Activated T-helper 1 cell treated with anti-CD3 and anti-CD28 coated beads, Interleukin-12 subunit alpha, Interleukin-12 subunit beta, Interleukin-2, Interleukin-4 antibody, amounts not matched to agents 30 ng/mL and 10 ng/mL and 1 ng/mL, durations not matched to agents 14 hours and 24 hours and 36 hours (primary cell): ENCODE measurements around the gene DLL4. TPM values are rescaled to one million over a fixed set of nuclear protein-coding genes. Genes with fewer than 3 reads are reported as not detected.

Experiments
- DNase-seq: peaks from one replicate; pipeline ENCODE4 v3.0.0; 2021; ENCODE audit warnings: low spot score
- H3K27ac Mint-ChIP-seq: one replicate; pipeline ENCODE4 v1.8.0; 2021; ENCODE audit warnings: mild to moderate bottlenecking, mixed read lengths
- H3K27me3 Mint-ChIP-seq: one replicate; pipeline ENCODE4 v1.8.0; 2022; ENCODE audit warnings: mild to moderate bottlenecking, moderate library complexity, mixed read lengths; ENCODE audit not compliant: insufficient read depth
- H3K36me3 Mint-ChIP-seq: one replicate; pipeline ENCODE4 v1.8.0; 2021; ENCODE audit warnings: low read depth, mixed read lengths
- H3K4me1 Mint-ChIP-seq: one replicate; pipeline ENCODE4 v1.8.0; 2021; ENCODE audit warnings: low read depth, mixed read lengths
- H3K4me3 Mint-ChIP-seq: one replicate; pipeline ENCODE4 v1.8.0; 2021; ENCODE audit warnings: mild to moderate bottlenecking, moderate library complexity, mixed read lengths
- H3K9me3 Mint-ChIP-seq: one replicate; pipeline ENCODE4 v1.8.0; 2021; ENCODE audit warnings: mixed read lengths
- intact Hi-C: fragments of 100-400 bp; cut with micrococcal nuclease; formaldehyde crosslinking; loops from one replicate; pipeline ENCODE4 v1.15.1; 2024
- total RNA-seq: library from RNA; stranded (reverse); gene quantifications from 2 replicates; pipeline ENCODE4 v1.2.3, GENCODE V29; 2022

DLL4 gene
- total RNA-seq, 1 donor from 2014 or later = 0.36 TPM

DNA sequence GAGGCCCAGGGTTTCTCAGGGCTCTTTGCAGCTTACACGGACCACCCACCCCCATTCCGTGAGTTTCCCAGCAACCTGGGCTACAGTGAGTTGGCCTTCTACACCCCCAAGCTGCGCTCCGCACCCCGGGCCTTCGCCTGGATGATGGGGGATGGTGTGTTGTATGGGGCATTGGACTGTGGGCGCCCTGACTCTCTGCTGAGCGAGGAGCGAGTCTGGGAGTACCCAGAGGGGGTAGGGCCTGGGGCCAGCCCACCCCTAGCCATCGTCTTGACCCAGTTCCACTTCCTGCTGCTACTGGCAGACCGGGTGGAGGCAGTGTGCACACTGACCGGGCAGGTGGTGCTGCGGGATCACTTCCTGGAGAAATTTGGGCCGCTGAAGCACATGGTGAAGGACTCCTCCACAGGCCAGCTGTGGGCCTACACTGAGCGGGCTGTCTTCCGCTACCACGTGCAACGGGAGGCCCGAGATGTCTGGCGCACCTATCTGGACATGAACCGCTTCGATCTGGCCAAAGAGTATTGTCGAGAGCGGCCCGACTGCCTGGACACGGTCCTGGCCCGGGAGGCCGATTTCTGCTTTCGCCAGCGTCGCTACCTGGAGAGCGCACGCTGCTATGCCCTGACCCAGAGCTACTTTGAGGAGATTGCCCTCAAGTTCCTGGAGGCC is 29.5 kb upstream of the DLL4 start:
- no peak for DNase-seq
- intact Hi-C loops = no loop called here
- H3K27ac Mint-ChIP-seq = no peak overlapping the region
- peaks cover 34% of the 10 kb centered on the region for H3K36me3 Mint-ChIP-seq
- H3K4me3 Mint-ChIP-seq = no peak overlapping the region
- no peaks in the 10 kb centered on the region for H3K27me3 Mint-ChIP-seq
- peaks cover 36% of the 10 kb centered on the region for H3K4me1 Mint-ChIP-seq
- H3K9me3 Mint-ChIP-seq = no peaks in the 10 kb centered on the region

DNA sequence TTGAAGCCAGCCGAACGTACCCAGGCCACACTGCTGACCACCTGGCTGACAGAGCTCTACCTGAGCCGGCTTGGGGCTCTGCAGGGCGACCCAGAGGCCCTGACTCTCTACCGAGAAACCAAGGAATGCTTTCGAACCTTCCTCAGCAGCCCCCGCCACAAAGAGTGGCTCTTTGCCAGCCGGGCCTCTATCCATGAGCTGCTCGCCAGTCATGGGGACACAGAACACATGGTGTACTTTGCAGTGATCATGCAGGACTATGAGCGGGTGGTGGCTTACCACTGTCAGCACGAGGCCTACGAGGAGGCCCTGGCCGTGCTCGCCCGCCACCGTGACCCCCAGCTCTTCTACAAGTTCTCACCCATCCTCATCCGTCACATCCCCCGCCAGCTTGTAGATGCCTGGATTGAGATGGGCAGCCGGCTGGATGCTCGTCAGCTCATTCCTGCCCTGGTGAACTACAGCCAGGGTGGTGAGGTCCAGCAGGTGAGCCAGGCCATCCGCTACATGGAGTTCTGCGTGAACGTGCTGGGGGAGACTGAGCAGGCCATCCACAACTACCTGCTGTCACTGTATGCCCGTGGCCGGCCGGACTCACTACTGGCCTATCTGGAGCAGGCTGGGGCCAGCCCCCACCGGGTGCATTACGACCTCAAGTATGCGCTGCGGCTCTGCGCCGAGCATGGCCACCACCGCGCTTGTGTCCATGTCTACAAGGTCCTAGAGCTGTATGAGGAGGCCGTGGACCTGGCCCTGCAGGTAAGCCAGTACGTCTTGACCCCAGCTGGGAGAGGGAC is 28.7 kb upstream of the DLL4 start:
- DNase-seq = no peak
- Mint-ChIP-seq H3K4me3 (no peak overlapping the region), H3K9me3 (no peaks in the 10 kb centered on the region), H3K4me1 (peaks cover 29% of the 10 kb centered on the region), H3K27ac (no peak overlapping the region), H3K27me3 (no peaks in the 10 kb centered on the region), H3K36me3 (peaks cover 35% of the 10 kb centered on the region)
- intact Hi-C loops = no loop called here

DNA sequence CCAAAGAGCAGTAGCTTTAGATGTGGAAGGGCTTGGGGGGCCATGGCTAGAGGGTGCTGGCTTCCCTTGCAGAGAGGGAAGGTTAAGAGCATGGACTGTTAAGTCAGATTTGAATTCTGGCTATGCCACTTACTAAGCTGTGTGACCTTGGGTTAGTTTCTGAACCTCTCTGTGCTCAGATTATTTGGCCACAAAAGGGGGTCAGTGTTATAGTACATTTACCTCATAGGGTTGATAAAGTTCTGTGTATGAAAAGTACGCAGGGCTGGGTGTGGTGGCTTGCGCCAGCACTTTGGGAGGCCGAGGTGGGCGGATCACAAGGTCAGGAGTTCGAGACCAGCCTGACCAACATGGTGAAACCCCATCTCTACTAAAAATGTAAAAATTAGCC is 28.1 kb upstream of the DLL4 start:
- intact Hi-C loops = no loop called here
- H3K27me3 Mint-ChIP-seq = no peaks in the 10 kb centered on the region
- no peak for DNase-seq

DNA sequence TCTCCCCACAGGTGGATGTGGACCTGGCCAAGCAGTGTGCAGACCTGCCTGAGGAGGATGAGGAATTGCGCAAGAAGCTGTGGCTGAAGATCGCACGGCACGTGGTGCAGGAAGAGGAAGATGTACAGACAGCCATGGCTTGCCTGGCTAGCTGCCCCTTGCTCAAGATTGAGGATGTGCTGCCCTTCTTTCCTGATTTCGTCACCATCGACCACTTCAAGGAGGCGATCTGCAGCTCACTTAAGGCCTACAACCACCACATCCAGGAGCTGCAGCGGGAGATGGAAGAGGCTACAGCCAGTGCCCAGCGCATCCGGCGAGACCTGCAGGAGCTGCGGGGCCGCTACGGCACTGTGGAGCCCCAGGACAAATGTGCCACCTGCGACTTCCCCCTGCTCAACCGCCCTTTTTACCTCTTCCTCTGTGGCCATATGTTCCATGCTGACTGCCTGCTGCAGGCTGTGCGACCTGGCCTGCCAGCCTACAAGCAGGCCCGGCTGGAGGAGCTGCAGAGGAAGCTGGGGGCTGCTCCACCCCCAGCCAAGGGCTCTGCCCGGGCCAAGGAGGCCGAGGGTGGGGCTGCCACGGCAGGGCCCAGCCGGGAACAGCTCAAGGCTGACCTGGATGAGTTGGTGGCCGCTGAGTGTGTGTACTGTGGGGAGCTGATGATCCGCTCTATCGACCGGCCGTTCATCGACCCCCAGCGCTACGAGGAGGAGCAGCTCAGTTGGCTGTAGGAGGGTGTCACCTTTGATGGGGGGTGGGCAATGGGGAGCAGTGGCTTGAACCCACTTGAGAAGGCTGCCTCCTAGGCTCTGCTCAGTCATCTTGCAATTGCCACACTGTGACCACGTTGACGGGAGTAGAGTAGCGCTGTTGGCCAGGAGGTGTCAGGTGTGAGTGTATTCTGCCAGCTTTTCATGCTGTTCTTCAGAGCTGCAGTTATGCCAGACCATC is 26.3 kb upstream of the DLL4 start:
- no peak for DNase-seq
- H3K36me3 Mint-ChIP-seq = peaks cover 28% of the 10 kb centered on the region
- H3K27ac Mint-ChIP-seq = no peak overlapping the region
- H3K9me3 Mint-ChIP-seq = no peaks in the 10 kb centered on the region
- intact Hi-C loops = no loop called here
- no peaks in the 10 kb centered on the region for H3K27me3 Mint-ChIP-seq
- H3K4me1 Mint-ChIP-seq = peaks cover 27% of the 10 kb centered on the region
- no peak overlapping the region for H3K4me3 Mint-ChIP-seq

More for the DNA sequence above, 28.1 kb upstream of the DLL4 start:
- no peak overlapping the region for H3K27ac Mint-ChIP-seq
- H3K36me3 Mint-ChIP-seq = peaks cover 33% of the 10 kb centered on the region
- H3K4me3 Mint-ChIP-seq = no peak overlapping the region
- H3K4me1 Mint-ChIP-seq = peaks cover 23% of the 10 kb centered on the region
- H3K9me3 Mint-ChIP-seq = no peaks in the 10 kb centered on the region

DNA sequence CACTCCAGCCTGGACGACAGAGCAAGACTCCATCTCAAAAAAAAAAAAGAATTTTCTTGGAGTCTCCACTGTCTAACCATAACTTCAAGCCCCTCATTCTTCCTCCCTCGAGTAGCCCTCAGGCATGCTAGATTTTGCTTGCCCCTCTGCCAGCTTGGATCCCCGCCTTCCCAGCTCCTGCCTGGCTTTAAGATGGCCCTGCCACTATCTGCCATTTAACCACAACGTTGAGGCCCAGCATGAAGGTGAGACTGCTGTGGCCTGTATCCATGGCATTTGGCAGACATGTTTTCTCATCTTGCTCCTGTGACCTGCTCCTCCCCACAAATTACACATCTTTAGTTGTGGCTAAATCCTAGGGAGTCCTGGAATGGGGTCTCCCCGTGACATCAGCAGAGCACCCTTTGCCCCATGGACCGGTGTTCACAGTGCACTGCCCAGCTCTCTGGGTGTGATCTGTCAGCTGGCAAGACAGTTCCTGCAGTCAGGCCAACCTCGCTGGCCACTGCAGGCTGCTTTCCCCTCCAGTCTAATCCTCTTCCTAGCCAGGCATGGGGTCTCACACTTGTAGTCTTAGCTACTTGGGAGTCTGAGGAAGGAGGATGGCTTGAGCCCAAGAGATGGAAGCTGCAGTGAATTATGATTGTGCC is 24.5 kb upstream of the DLL4 start:
- no peak overlapping the region for H3K27ac Mint-ChIP-seq
- H3K27me3 Mint-ChIP-seq = no peaks in the 10 kb centered on the region
- intact Hi-C loops = loop anchor here (1.0 to 5.0 kb wide), 6 partner anchors 10 to 428 kb away; partner anchors contain the start of genes CHAC1, NUSAP1, OIP5 and VPS18
- DNase-seq = no peak
- no peaks in the 10 kb centered on the region for H3K9me3 Mint-ChIP-seq
- H3K4me3 Mint-ChIP-seq = no peak overlapping the region
- H3K36me3 Mint-ChIP-seq = peaks cover 27% of the 10 kb centered on the region
- H3K4me1 Mint-ChIP-seq = peaks cover 27% of the 10 kb centered on the region

DNA sequence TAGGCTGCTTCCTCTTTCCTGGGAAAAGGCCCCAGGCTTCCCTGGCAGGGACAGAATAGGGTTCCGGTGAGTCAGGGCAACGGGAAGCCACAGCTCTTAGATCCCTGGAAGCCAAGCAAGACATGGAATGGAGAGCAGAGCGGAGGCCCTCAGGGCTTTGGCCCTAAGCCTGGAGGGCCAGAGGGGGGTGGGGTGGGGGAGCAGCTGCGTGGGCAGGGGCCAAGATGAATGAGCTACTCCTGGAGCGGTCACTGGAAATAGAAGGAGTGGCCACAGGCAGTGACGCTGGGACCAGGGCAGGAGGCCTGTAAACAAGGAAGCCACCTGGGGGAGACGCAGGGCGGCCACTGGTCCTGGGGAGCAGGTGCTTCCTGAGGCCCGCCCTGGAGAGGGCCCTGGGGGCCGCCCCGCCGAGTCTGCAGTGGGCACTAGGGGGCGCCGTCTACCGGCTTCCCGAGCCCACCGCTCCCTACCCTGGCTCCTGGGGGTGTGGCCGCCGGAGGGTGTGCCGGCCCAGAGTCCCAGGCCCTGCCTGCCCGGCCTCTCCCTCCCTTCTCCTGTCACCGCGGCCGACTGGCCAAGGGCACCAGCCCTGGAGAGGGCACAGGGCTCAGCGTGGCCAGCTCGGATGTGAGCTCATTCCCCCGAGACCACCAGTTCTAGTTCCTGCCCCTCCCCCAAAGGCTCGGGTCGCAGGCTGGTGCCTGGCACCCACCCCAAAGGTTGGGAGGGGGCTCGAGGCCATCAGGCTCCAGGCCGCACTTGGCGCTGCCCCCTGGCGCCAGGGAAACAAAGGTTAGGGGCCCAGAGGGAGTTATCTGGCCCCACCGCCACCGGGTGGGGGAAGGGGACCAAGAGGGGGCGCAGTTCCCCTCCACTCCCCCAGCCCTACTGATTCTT is 22.8 kb upstream of the DLL4 start:
- peak; percentile 55 for DNase-seq
- no peak overlapping the region for H3K4me3 Mint-ChIP-seq
- no peaks in the 10 kb centered on the region for H3K9me3 Mint-ChIP-seq
- H3K27me3 Mint-ChIP-seq = no peaks in the 10 kb centered on the region
- intact Hi-C loops = loop anchor here (5.0 kb wide), 1 partner anchor 36 kb away; no protein-coding TSS in a partner anchor
- peaks cover 21% of the 10 kb centered on the region for H3K36me3 Mint-ChIP-seq
- H3K27ac Mint-ChIP-seq = no peak overlapping the region
- H3K4me1 Mint-ChIP-seq = peaks cover 21% of the 10 kb centered on the region

DNA sequence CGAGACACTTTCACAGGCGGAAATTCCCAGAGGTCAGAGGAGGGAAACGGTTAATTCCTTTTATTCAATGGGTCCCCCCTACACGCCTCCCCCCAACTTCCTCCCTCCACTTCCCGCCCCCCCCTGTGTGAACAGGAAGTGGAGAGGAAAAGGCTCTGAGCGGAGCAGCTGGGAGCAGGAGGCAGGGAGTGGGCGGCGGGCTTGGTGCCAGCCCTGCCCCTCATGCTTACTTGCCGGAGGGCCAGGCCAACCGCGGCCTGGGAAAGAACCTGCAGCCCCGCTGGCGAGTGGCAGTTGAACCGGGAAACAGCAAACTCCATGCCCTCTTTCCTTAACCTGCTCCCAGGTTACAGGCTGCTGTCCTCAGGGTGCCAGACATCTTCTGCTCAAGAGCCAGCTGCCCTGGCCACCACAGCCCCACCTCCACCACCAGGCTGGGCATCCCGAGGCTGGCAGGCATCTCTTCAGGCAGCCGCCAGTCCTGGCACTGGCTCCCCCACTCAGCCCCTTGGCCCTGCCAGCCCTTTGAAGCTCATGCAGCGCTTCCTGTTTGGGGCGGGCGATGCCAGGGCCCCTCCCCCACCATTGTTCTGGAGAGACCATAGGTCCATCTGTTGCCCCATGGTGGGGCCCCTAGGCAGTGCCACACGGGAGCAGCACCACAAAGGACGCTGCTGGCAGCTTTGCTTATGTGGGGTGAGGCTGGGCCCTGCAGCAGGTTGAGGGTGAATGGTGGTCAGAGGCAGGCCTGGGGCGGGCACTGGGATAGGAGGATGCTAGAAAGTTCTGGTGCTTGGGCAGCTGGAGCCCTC is 21.9 kb upstream of the DLL4 start:
- Mint-ChIP-seq H3K4me3 (peak overlapping the region; percentile 59), H3K9me3 (no peaks in the 10 kb centered on the region), H3K27me3 (no peaks in the 10 kb centered on the region), H3K4me1 (peaks cover 21% of the 10 kb centered on the region), H3K27ac (no peak overlapping the region), H3K36me3 (peaks cover 21% of the 10 kb centered on the region)
- intact Hi-C loops = loop anchor here (5.0 kb wide), 1 partner anchor 35 kb away; no protein-coding TSS in a partner anchor
- DNase-seq = no peak

DNA sequence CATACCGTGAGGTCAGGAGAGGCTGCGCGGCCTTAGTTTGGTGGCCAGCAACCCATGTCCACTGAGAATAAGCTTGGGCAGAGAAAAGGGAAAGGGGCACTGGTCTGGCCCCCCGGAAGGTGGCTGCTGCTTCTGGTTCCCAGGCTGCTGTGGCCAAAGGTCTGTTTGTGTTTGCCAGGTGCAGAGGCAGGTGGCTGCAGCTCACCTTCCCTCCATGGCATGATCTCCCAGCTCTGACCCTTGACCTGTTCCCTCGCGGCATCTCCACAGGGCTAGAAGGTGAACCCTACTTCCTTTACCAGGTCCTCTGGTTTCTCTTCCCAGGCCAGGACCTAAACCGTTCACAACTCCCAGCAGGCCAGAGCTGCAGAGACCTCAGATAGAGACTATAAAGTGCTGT is 21.0 kb upstream of the DLL4 start:
- intact Hi-C loops = loop anchor here (5.0 kb wide), 1 partner anchor 34 kb away; no protein-coding TSS in a partner anchor
- no peaks in the 10 kb centered on the region for H3K9me3 Mint-ChIP-seq
- H3K4me1 Mint-ChIP-seq = peaks cover 15% of the 10 kb centered on the region
- H3K27me3 Mint-ChIP-seq = no peaks in the 10 kb centered on the region
- no peak overlapping the region for H3K4me3 Mint-ChIP-seq
- H3K27ac Mint-ChIP-seq = no peak overlapping the region
- no peak for DNase-seq
- peaks cover 16% of the 10 kb centered on the region for H3K36me3 Mint-ChIP-seq

DNA sequence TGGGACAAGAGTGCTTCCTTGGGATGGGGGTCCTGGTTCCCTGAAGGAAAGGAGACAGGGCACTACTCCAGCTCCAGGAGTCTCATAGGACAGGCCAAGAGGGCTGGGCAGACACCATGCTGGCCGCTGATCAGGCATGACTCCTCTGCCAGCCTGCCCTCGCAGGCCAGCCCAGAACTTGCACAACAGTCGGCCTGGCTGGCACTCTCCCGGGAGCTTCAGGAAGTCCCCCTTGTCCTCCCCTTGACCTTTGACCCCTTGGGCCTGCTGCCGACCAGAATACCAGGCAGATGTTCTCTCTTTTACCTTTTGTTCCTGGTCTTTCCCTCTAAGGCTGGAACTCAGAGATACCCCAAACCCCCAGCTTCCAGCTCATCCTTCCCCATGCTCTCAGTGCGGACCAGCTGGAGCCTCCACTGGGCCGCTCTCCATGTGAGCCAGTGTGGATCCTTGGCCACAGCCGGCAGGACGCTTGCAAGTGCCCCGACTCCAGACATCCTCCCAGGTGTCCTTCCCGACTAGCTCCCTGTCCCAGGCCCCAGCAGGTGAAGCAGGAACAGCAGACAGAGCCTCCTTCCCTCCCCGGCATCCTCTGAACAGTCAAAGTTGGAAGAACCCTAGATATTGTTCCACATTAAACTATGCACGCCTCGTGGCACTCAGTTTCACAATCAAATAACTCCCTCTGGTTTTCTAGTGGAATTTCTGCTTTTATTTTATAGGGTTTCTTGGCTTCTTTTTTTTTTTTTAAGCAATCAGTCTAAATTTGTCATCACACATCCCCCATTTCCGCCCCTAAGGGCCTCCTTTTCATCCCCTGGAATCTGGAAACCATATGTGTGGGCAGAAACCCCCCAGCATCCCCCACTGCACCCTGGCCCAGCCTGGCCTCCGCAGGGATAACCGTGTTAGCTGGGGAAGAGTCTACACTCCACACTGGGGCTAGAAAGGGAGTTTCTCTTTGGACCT is 19.2 kb upstream of the DLL4 start:
- Mint-ChIP-seq H3K4me3 (no peak overlapping the region), H3K27me3 (no peaks in the 10 kb centered on the region), H3K36me3 (peaks cover under 1% of the 10 kb centered on the region), H3K9me3 (no peaks in the 10 kb centered on the region), H3K4me1 (peaks cover 5% of the 10 kb centered on the region), H3K27ac (no peak overlapping the region)
- no peak for DNase-seq
- intact Hi-C loops = loop anchor here (5.0 kb wide), 1 partner anchor 32 kb away; no protein-coding TSS in a partner anchor

DNA sequence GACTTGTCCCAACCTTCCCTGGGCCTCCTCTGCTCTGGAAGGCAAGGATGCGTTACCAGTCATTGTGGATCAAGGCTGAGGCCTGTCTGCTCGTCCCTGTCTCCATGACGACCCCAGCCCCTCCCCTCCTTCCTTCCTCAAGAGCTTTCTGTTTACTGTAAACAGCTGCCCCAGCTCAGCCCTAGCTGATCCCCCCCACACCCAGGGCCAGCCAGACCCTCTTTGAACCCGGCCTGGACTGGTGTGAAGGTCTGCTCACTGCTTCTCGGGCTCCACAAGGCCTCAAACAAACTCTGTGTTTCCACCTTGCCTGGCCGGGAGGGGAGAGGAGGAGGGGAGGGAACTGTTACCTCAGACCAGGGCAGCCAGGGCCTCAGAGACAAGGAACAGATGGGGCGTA is 18.0 kb upstream of the DLL4 start:
- H3K4me1 Mint-ChIP-seq = peaks cover 5% of the 10 kb centered on the region
- H3K9me3 Mint-ChIP-seq = no peaks in the 10 kb centered on the region
- no peak overlapping the region for H3K27ac Mint-ChIP-seq
- H3K27me3 Mint-ChIP-seq = no peaks in the 10 kb centered on the region
- no peak overlapping the region for H3K4me3 Mint-ChIP-seq
- intact Hi-C loops = no loop called here
- DNase-seq = no peak
- H3K36me3 Mint-ChIP-seq = no peaks in the 10 kb centered on the region
